WTC11 (cell line): Measurements from ENCODE around the gene ZKSCAN8. TPM values are rescaled to one million over a fixed set of nuclear protein-coding genes. Genes with fewer than 3 reads are reported as not detected.

Source experiments
- ATAC-seq: fragments of 200-7000 bp; cut with Tn5 transposase; 2 replicates; pipeline ENCODE4 v1.10.0; 2021; ENCODE audit warnings: mild to moderate bottlenecking, moderate library complexity
- CTCF ChIA-PET: fragments of 300-600 bp; sonication (Branson Sonifier 250); formaldehyde crosslinking; loops from one replicate; lab custom pipeline; 2021; ENCODE audit warnings: antibody characterized with exemption; lab: Charles Lee
- POLR2A ChIA-PET: fragments of 350-600 bp; sonication (Branson Sonifier 250); formaldehyde crosslinking; loops from one replicate; lab custom pipeline; 2021; ENCODE audit warnings: antibody characterized with exemption; lab: Charles Lee
- DNase-seq: peaks from one replicate; pipeline ENCODE4 v3.0.0; 2021; ENCODE audit warnings: low spot score
- H3K27ac Mint-ChIP-seq: 2 replicates; pipeline ENCODE4 v1.8.0; 2021; ENCODE audit warnings: mixed read lengths
- H3K27me3 Mint-ChIP-seq: 2 replicates; pipeline ENCODE4 v1.8.0; 2021; ENCODE audit warnings: low read depth, mild to moderate bottlenecking, moderate library complexity, mixed read lengths
- H3K36me3 Mint-ChIP-seq: 2 replicates; pipeline ENCODE4 v1.8.0; 2021; ENCODE audit warnings: mixed read lengths
- H3K4me1 Mint-ChIP-seq: 2 replicates; pipeline ENCODE4 v1.8.0; 2022; ENCODE audit warnings: mixed read lengths
- H3K4me3 Mint-ChIP-seq: 2 replicates; pipeline ENCODE4 v1.8.0; 2021; ENCODE audit warnings: mild to moderate bottlenecking, moderate library complexity, mixed read lengths
- H3K9me3 Mint-ChIP-seq: 2 replicates; pipeline ENCODE4 v1.8.0; 2021; ENCODE audit warnings: mixed read lengths
- E2F5 ChIP-seq: sonication (generic); formaldehyde crosslinking; IDR thresholded peaks from 2 replicates; pipeline ENCODE4 v1.8.1; 2022; ENCODE audit warnings: mild to moderate bottlenecking, moderate library complexity, missing genetic modification reagents
- ESRRA ChIP-seq: sonication (generic); formaldehyde crosslinking; IDR thresholded peaks from 2 replicates; pipeline ENCODE4 v1.8.1; 2022; ENCODE audit warnings: mild to moderate bottlenecking, missing genetic modification reagents, borderline replicate concordance
- FOXJ3 ChIP-seq: sonication (generic); formaldehyde crosslinking; IDR thresholded peaks from 2 replicates; pipeline ENCODE4 v1.9.0; 2021; ENCODE audit warnings: missing genetic modification reagents, mild to moderate bottlenecking, borderline replicate concordance
- GTF2I ChIP-seq: fragments of 250-450 bp; sonication (Bioruptor Pico); conservative IDR thresholded peaks from 2 replicates; pipeline ENCODE4 v1.4.0; 2021; ENCODE audit warnings: mild to moderate bottlenecking
- MAX ChIP-seq: sonication (generic); formaldehyde crosslinking; IDR thresholded peaks from 2 replicates; pipeline ENCODE4 v1.8.0; 2022; ENCODE audit warnings: mild to moderate bottlenecking, missing genetic modification reagents
- MYBL2 ChIP-seq: sonication (generic); formaldehyde crosslinking; IDR thresholded peaks from 2 replicates; pipeline ENCODE4 v1.8.1; 2023; ENCODE audit warnings: mild to moderate bottlenecking, moderate library complexity, missing genetic modification reagents
- NR2C2 ChIP-seq: sonication (generic); formaldehyde crosslinking; IDR thresholded peaks from 2 replicates; pipeline ENCODE4 v1.8.0; 2022; ENCODE audit warnings: mild to moderate bottlenecking, missing genetic modification reagents
- OVOL2 ChIP-seq: fragments of 250-450 bp; sonication (Bioruptor Pico); IDR thresholded peaks from 2 replicates; pipeline ENCODE4 v1.9.0; 2021; ENCODE audit warnings: mild to moderate bottlenecking, borderline replicate concordance
- PREB ChIP-seq: sonication (generic); formaldehyde crosslinking; IDR thresholded peaks from 2 replicates; pipeline ENCODE4 v1.8.1; 2022; ENCODE audit warnings: mild to moderate bottlenecking, missing genetic modification reagents, moderate library complexity, borderline replicate concordance
- TCF7 ChIP-seq: sonication (generic); formaldehyde crosslinking; IDR thresholded peaks from 2 replicates; pipeline ENCODE4 v1.8.0; 2022; ENCODE audit warnings: mild to moderate bottlenecking, low read depth, missing genetic modification reagents, moderate library complexity
- TEAD1 ChIP-seq: sonication (generic); formaldehyde crosslinking; IDR thresholded peaks from 2 replicates; pipeline ENCODE4 v1.8.0; 2022; ENCODE audit warnings: mild to moderate bottlenecking, missing genetic modification reagents
- TEAD4 ChIP-seq: sonication (generic); formaldehyde crosslinking; IDR thresholded peaks from 2 replicates; pipeline ENCODE4 v1.8.0; 2022; ENCODE audit warnings: mild to moderate bottlenecking, missing genetic modification reagents
- ZBTB43 ChIP-seq: sonication (generic); formaldehyde crosslinking; IDR thresholded peaks from 2 replicates; pipeline ENCODE4 v1.8.1; 2023; ENCODE audit warnings: mild to moderate bottlenecking, missing genetic modification reagents
- ZNF121 ChIP-seq: sonication (generic); formaldehyde crosslinking; IDR thresholded peaks from 2 replicates; pipeline ENCODE4 v1.8.0; 2023; ENCODE audit warnings: missing genetic modification reagents
- ZNF232 ChIP-seq: sonication (generic); formaldehyde crosslinking; IDR thresholded peaks from 2 replicates; pipeline ENCODE4 v1.8.0; 2022; ENCODE audit warnings: mild to moderate bottlenecking, missing genetic modification reagents
- ZNF396 ChIP-seq: fragments of 250-450 bp; sonication (Bioruptor Pico); IDR thresholded peaks from 2 replicates; pipeline ENCODE4 v1.8.0; 2021; ENCODE audit warnings: mild to moderate bottlenecking, moderate library complexity, borderline replicate concordance
- ZNF425 ChIP-seq: fragments of 250-450 bp; sonication (Bioruptor Pico); conservative IDR thresholded peaks from 2 replicates; pipeline ENCODE4 v1.9.0; 2021; ENCODE audit warnings: mild to moderate bottlenecking
- ZNF512 ChIP-seq: sonication (generic); formaldehyde crosslinking; IDR thresholded peaks from 2 replicates; pipeline ENCODE4 v1.8.1; 2022; ENCODE audit warnings: missing genetic modification reagents, borderline replicate concordance
- ZSCAN18 ChIP-seq: fragments of 250-450 bp; sonication (Bioruptor Pico); IDR thresholded peaks from 2 replicates; pipeline ENCODE4 v2.1.2; 2022; ENCODE audit warnings: mild to moderate bottlenecking, moderate library complexity
- total RNA-seq: library from RNA; stranded (reverse); gene quantifications from 3 replicates; pipeline ENCODE4 v1.2.3, GENCODE V29; 2021

Gene ZKSCAN8
- total RNA-seq, 1 experiment from 2014 or later = 21.7 TPM

GRCh38 chr6:28117386-28118050, 24.2 kb upstream of the ZKSCAN8 start:
- TF ChIP-seq ZBTB43 (no peak), TEAD1 (CRISPR knock-in tag) (no peak), ZNF396 (CRISPR knock-in tag) (no peak), TEAD4 (CRISPR knock-in tag) (no peak), FOXJ3 (CRISPR knock-in tag) (no peak), MAX (CRISPR knock-in tag) (no peak), OVOL2 (CRISPR knock-in tag) (no peak), ESRRA (CRISPR knock-in tag) (no peak), ZSCAN18 (CRISPR knock-in tag) (no peak), GTF2I (CRISPR knock-in tag) (no peak), PREB (CRISPR knock-in tag) (no peak), MYBL2 (no peak), ZNF121 (CRISPR knock-in tag) (no peak)
- TF ChIP-seq, all 79 proteins: peak for 0
- DNase-seq (no peak), ATAC-seq (no peak)
- H3K27me3 Mint-ChIP-seq = peaks cover 18% of the 10 kb centered on the region
- CTCF ChIA-PET = interaction anchor here (0.7 to 1.5 kb wide), 5 partner anchors 13 to 266 kb away, joined by 3 to 8 read pairs (median 5); no protein-coding TSS in a partner anchor
- POLR2A ChIA-PET = interaction anchor here (0.6 kb wide), 1 partner anchor 227 kb away, joined by 3 read pairs; a partner anchor contains a TSS
- H3K4me1 Mint-ChIP-seq = no peaks in the 10 kb centered on the region
- H3K27ac Mint-ChIP-seq = no peak overlapping the region
- H3K9me3 Mint-ChIP-seq = no peaks in the 10 kb centered on the region
- peaks cover 3% of the 10 kb centered on the region; the same call in 1 of the 2 replicates for H3K36me3 Mint-ChIP-seq
- no peak overlapping the region for H3K4me3 Mint-ChIP-seq

- no peaks in the 10 kb centered on the region for H3K4me1 Mint-ChIP-seq
- POLR2A ChIA-PET = no interaction called here
- no peaks in the 10 kb centered on the region for H3K9me3 Mint-ChIP-seq
- TF ChIP-seq ZNF425 (CRISPR knock-in tag) (no peak), ZNF232 (CRISPR knock-in tag) (no peak), ZNF512 (CRISPR knock-in tag) (no peak), TCF7 (CRISPR knock-in tag) (no peak), NR2C2 (no peak), ZNF396 (CRISPR knock-in tag) (no peak), E2F5 (no peak)
- CTCF ChIA-PET = interaction anchor here (0.8 to 1.5 kb wide), 4 partner anchors 14 to 265 kb away, joined by 5 to 8 read pairs (median 6); no protein-coding TSS in a partner anchor
- DNase-seq (no peak), ATAC-seq (no peak)
- H3K27ac Mint-ChIP-seq = no peak overlapping the region
- peaks cover 13% of the 10 kb centered on the region for H3K27me3 Mint-ChIP-seq
- H3K4me3 Mint-ChIP-seq = no peak overlapping the region
- H3K36me3 Mint-ChIP-seq = peaks cover 3% of the 10 kb centered on the region; the same call in 1 of the 2 replicates
These were observed 23.5 kb upstream of the ZKSCAN8 start for GRCh38 chr6:28118217-28118616.
